H9 (cell line): ENCODE results near the gene CD52. TPM values are rescaled to one million over a fixed set of nuclear protein-coding genes. Genes with fewer than 3 reads are reported as not detected.

Source experiments
- DNase-seq: peaks from one replicate; pipeline ENCODE4 v3.0.0-alpha.2; 2017
- H2AFZ ChIP-seq: one replicate; pipeline ENCODE4 v1.6.1; 2013; ENCODE audit warnings: mild to moderate bottlenecking, low read length, control low read depth, moderate library complexity
- H2AK5ac ChIP-seq: 2 replicates; pipeline ENCODE4 v1.6.1; 2013; ENCODE audit warnings: low read length, control low read depth, mixed read lengths; ENCODE audit not compliant: insufficient read length
- H2BK120ac ChIP-seq: one replicate; pipeline ENCODE4 v1.6.1; 2013; ENCODE audit warnings: low read depth, mild to moderate bottlenecking, low read length, control low read depth, inconsistent platforms; ENCODE audit not compliant: poor library complexity, severe bottlenecking
- H2BK12ac ChIP-seq: 2 replicates; pipeline ENCODE4 v1.6.1; 2013; ENCODE audit warnings: low read length, control low read depth, mixed read lengths, low read depth; ENCODE audit not compliant: insufficient read length
- H2BK15ac ChIP-seq: 2 replicates; pipeline ENCODE4 v1.6.1; 2013; ENCODE audit warnings: low read depth, low read length, control low read depth
- H2BK20ac ChIP-seq: one replicate; pipeline ENCODE4 v1.6.1; 2013; ENCODE audit warnings: low read depth, mild to moderate bottlenecking, low read length, control low read depth, inconsistent platforms; ENCODE audit not compliant: poor library complexity, severe bottlenecking
- H2BK5ac ChIP-seq: 2 replicates; pipeline ENCODE4 v1.6.1; 2013; ENCODE audit warnings: low read length, control low read depth, mixed read lengths; ENCODE audit not compliant: insufficient read length
- H3K14ac ChIP-seq: 2 replicates; pipeline ENCODE4 v1.6.1; 2013; ENCODE audit warnings: low read length, control low read depth; ENCODE audit not compliant: insufficient read depth
- H3K18ac ChIP-seq: 2 replicates; pipeline ENCODE4 v1.6.1; 2013; ENCODE audit warnings: low read depth, mild to moderate bottlenecking, mixed read lengths, low read length, control low read depth; ENCODE audit not compliant: insufficient read length
- H3K23ac ChIP-seq: 2 replicates; pipeline ENCODE4 v1.6.1; 2013; ENCODE audit warnings: low read length, control low read depth, mixed read lengths, low read depth; ENCODE audit not compliant: insufficient read length
- H3K23me2 ChIP-seq: 2 replicates; pipeline ENCODE4 v1.6.1; 2013; ENCODE audit warnings: low read depth, mild to moderate bottlenecking, mixed read lengths, low read length, control low read depth; ENCODE audit not compliant: insufficient read length, poor library complexity, severe bottlenecking
- H3K27ac ChIP-seq: 2 replicates; pipeline ENCODE4 v1.5.1; 2013; ENCODE audit warnings: low read length, control low read depth, mixed read lengths, low read depth; ENCODE audit not compliant: insufficient read length
- H3K27me3 ChIP-seq: 2 replicates; pipeline ENCODE4 v1.6.1; 2013; ENCODE audit warnings: low read length, control low read depth, inconsistent platforms; ENCODE audit not compliant: insufficient read depth
- H3K4ac ChIP-seq: 2 replicates; pipeline ENCODE4 v1.6.1; 2013; ENCODE audit warnings: low read depth, mild to moderate bottlenecking, control low read depth, inconsistent platforms, low read length, moderate library complexity
- H3K4me1 ChIP-seq: 2 replicates; pipeline ENCODE4 v1.6.1; 2013; ENCODE audit warnings: low read length, control low read depth, inconsistent platforms; ENCODE audit not compliant: insufficient read depth
- H3K4me2 ChIP-seq: 2 replicates; pipeline ENCODE4 v1.6.1; 2013; ENCODE audit warnings: low read length, control low read depth, mixed read lengths; ENCODE audit not compliant: insufficient read length, insufficient read depth
- H3K56ac ChIP-seq: 2 replicates; pipeline ENCODE4 v1.6.1; 2013; ENCODE audit warnings: low read depth, mild to moderate bottlenecking, mixed read lengths, low read length, control low read depth; ENCODE audit not compliant: insufficient read length
- H3K79me1 ChIP-seq: 2 replicates; pipeline ENCODE4 v1.6.1; 2013; ENCODE audit warnings: low read depth, mild to moderate bottlenecking, moderate library complexity, low read length, control low read depth, inconsistent platforms; ENCODE audit not compliant: insufficient read depth, poor library complexity, severe bottlenecking
- H3K79me2 ChIP-seq: 2 replicates; pipeline ENCODE4 v1.6.1; 2013; ENCODE audit warnings: low read length, control low read depth, inconsistent platforms; ENCODE audit not compliant: insufficient read depth
- H3K9ac ChIP-seq: 2 replicates; pipeline ENCODE4 v1.6.1; 2013; ENCODE audit warnings: low read length, control low read depth, mixed read lengths; ENCODE audit not compliant: insufficient read length; ENCODE audit errors: extremely low read depth
- H3K9me3 ChIP-seq: one replicate; pipeline ENCODE4 v1.6.1; 2013; ENCODE audit warnings: low read depth, low read length, inconsistent platforms; ENCODE audit not compliant: control insufficient read depth
- H3T11ph ChIP-seq: one replicate; pipeline ENCODE4 v1.6.1; 2013; ENCODE audit warnings: mild to moderate bottlenecking, low read length, control low read depth, inconsistent platforms
- H4K20me1 ChIP-seq: one replicate; pipeline ENCODE4 v1.6.1; 2013; ENCODE audit not compliant: control insufficient read depth, insufficient read length, insufficient read depth
- H4K5ac ChIP-seq: 2 replicates; pipeline ENCODE4 v1.6.1; 2013; ENCODE audit warnings: low read depth, mild to moderate bottlenecking, mixed read lengths, low read length, control low read depth; ENCODE audit not compliant: insufficient read length
- H4K8ac ChIP-seq: replicated peaks from 2 replicates; pipeline ENCODE4 v1.6.1; 2013; ENCODE audit warnings: low read length, control low read depth, mixed read lengths, low read depth; ENCODE audit not compliant: insufficient read length
- H4K91ac ChIP-seq: 2 replicates; pipeline ENCODE4 v1.6.1; 2013; ENCODE audit warnings: low read depth, mild to moderate bottlenecking, moderate library complexity, mixed read lengths, low read length, control low read depth; ENCODE audit not compliant: insufficient read length
- H3K27ac Mint-ChIP-seq, 3 experiments: 2 replicates in 2 of 3; 3 replicates in 1 of 3; pipeline ENCODE4 v1.8.0; 2020 to 2021; ENCODE audit warnings: mixed read lengths in 3 of 3, mild to moderate bottlenecking in 1 of 3, moderate library complexity in 1 of 3
- H3K27me3 Mint-ChIP-seq: 2 replicates; pipeline ENCODE4 v1.8.0; 2021; ENCODE audit warnings: low read depth, mild to moderate bottlenecking, moderate library complexity, mixed read lengths
- H3K36me3 Mint-ChIP-seq, 3 experiments: 2 replicates in 2 of 3; 3 replicates in 1 of 3; pipeline ENCODE4 v1.8.0; 2020 to 2021; ENCODE audit warnings: low read depth in 3 of 3, mixed read lengths in 3 of 3; ENCODE audit not compliant: insufficient read depth in 1 of 3
- H3K4me1 Mint-ChIP-seq, 2 experiments: 2 replicates each; pipeline ENCODE4 v1.8.0; 2020; ENCODE audit warnings: mixed read lengths in 2 of 2
- H3K4me3 Mint-ChIP-seq, 2 experiments: 2 replicates in 1 of 2; 3 replicates in 1 of 2; pipeline ENCODE4 v1.8.0; 2020 to 2021; ENCODE audit warnings: mild to moderate bottlenecking in 2 of 2, mixed read lengths in 2 of 2, moderate library complexity in 1 of 2
- H3K9me3 Mint-ChIP-seq, 2 experiments: 2 replicates in 1 of 2; 3 replicates in 1 of 2; pipeline ENCODE4 v1.8.0; 2020; ENCODE audit warnings: mild to moderate bottlenecking in 2 of 2, mixed read lengths in 2 of 2, moderate library complexity in 1 of 2
- CTCF ChIP-seq: fragments of 200-600 bp; sonication (generic); conservative IDR thresholded peaks from 3 replicates; pipeline ENCODE4 v1.8.0; 2021; ENCODE audit warnings: antibody characterized with exemption, mild to moderate bottlenecking
- WGBS: extraction: QIAGEN DNeasy Blood & Tissue Kit; methylation state at CpG from one replicate; pipeline ENCODE4 v1.1.7; 2013; ENCODE audit warnings: missing lambda C conversion rate, low lambda C conversion rate, mixed read lengths; ENCODE audit not compliant: insufficient read length; ENCODE audit errors: extremely low coverage; 5-methylcytosine and 5-hydroxymethylcytosine counted together
- total RNA-seq: library from RNA; stranded (reverse); gene quantifications from 2 replicates; pipeline ENCODE4 v1.2.1, GENCODE V29; 2021

Gene CD52
- total RNA-seq, 1 experiment from 2014 or later: 4.1 TPM

GRCh38 chr1:26344147-26344920, 26.6 kb downstream of the CD52 start:
- no CpG with 5 or more reads among the region's 15 CpGs for WGBS
- Histone ChIP-seq H3K79me2 (no peaks in the 10 kb centered on the region), H2AFZ (no peak overlapping the region), H2BK5ac (no peak overlapping the region), H3K4me1 (no peaks in the 10 kb centered on the region), H4K8ac (no peak overlapping the region), H2BK15ac (no peak overlapping the region), H3K9ac (no peak overlapping the region), H4K5ac (no peak overlapping the region), H3K27ac (no peak overlapping the region), H3K23ac (no peak overlapping the region), H3K14ac (no peak overlapping the region), H3K4ac (no peak overlapping the region), H4K20me1 (no peaks in the 10 kb centered on the region), H2BK120ac (no peak overlapping the region), H3K9me3 (no peaks in the 10 kb centered on the region), H3K18ac (no peak overlapping the region), H2BK20ac (no peak overlapping the region), H3K56ac (no peak overlapping the region), H4K91ac (no peak overlapping the region), H2AK5ac (no peak overlapping the region), H3K23me2 (no peaks in the 10 kb centered on the region), H3T11ph (no peak overlapping the region), H2BK12ac (no peak overlapping the region), H3K4me2 (no peak overlapping the region), H3K79me1 (no peaks in the 10 kb centered on the region), H3K27me3 (no peaks in the 10 kb centered on the region)
- H3K36me3 Mint-ChIP-seq: no peaks in the 10 kb centered on the region; a peak in 2 of 7 replicates
- no peak for DNase-seq
- H3K27me3 Mint-ChIP-seq: peaks cover 5% of the 10 kb centered on the region
- H3K4me3 Mint-ChIP-seq: no peak overlapping the region; a peak in 1 of 5 replicates
- no peak for TF ChIP-seq CTCF
- H3K27ac Mint-ChIP-seq: peak overlapping the region in 1 of 3 experiments; percentile 67; a peak in 1 of 7 replicates
- H3K4me1 Mint-ChIP-seq: peaks cover 3 to 4% of the 10 kb centered on the region in 2 experiments; a peak in 2 of 4 replicates
- no peaks in the 10 kb centered on the region for H3K9me3 Mint-ChIP-seq
